HG02623 (cell line): ENCODE measurements around the gene PRKG2.
"Not testable (repeated sequence)": the region's sequence is repeated elsewhere in the genome, so short reads cannot be mapped to it uniquely, and the experiment has no call there.

Experiments
- ATAC-seq: cut with Tn5 transposase; IDR thresholded peaks from one replicate; pipeline ENCODE4 v1.9.1; 2021; ENCODE audit warnings: moderate library complexity; ENCODE audit not compliant: unreplicated experiment

Gene PRKG2, protein sequence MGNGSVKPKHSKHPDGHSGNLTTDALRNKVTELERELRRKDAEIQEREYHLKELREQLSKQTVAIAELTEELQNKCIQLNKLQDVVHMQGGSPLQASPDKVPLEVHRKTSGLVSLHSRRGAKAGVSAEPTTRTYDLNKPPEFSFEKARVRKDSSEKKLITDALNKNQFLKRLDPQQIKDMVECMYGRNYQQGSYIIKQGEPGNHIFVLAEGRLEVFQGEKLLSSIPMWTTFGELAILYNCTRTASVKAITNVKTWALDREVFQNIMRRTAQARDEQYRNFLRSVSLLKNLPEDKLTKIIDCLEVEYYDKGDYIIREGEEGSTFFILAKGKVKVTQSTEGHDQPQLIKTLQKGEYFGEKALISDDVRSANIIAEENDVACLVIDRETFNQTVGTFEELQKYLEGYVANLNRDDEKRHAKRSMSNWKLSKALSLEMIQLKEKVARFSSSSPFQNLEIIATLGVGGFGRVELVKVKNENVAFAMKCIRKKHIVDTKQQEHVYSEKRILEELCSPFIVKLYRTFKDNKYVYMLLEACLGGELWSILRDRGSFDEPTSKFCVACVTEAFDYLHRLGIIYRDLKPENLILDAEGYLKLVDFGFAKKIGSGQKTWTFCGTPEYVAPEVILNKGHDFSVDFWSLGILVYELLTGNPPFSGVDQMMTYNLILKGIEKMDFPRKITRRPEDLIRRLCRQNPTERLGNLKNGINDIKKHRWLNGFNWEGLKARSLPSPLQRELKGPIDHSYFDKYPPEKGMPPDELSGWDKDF

DNA sequence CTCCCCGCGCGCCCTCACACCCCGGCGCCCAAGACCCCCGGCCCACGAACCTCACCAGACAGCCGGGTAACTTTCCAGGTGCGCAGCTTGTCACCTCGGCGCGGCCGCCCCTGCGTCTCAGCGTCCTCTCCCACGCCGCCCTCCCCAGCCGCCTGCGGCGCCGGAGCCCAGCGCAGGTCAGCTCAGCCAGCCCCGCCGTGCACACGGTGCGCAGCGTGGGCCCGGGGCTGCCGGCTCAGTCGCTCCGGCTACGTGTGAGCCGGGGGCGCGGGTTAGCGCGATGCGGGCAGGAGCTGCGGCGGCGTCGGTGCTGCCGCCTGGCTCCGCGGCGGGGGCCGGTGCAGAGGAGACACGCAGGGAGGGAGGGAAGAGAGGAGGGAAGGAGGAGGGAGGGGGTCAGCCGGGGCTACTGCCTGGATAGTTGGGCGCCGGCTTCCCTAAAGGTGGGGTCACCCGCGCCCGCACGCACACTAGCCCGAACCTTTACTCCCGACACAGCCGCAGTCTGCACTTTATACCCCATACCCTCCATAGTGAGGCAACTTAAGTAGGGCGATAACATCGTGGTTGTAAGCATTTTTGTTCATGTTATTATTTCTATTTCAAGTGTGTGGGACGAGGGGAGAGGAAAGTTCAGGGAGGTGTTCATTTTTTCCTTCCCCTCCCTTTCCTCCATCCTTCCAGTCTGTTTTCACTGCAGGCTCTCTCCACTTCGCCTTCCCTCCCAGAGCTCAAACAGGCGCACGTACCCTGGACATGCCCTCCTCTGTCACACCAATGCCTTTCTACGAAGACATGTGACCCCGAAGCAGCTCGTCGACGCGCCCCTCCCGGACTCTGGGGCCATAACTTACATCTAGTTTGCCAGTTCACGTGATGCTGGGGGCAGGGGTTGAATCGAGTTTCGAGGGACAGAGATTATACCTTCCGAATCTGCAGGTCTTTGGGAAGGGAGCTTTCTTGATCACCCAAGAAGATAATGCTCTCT lies at the start of gene PRKG2:
Gene PRKG2, minus strand, starts transcription at position 342 of the 988 bp plus-strand sequence. CDS start 10,175 bp downstream, outside the sequence.
- no peak for ATAC-seq

DNA sequence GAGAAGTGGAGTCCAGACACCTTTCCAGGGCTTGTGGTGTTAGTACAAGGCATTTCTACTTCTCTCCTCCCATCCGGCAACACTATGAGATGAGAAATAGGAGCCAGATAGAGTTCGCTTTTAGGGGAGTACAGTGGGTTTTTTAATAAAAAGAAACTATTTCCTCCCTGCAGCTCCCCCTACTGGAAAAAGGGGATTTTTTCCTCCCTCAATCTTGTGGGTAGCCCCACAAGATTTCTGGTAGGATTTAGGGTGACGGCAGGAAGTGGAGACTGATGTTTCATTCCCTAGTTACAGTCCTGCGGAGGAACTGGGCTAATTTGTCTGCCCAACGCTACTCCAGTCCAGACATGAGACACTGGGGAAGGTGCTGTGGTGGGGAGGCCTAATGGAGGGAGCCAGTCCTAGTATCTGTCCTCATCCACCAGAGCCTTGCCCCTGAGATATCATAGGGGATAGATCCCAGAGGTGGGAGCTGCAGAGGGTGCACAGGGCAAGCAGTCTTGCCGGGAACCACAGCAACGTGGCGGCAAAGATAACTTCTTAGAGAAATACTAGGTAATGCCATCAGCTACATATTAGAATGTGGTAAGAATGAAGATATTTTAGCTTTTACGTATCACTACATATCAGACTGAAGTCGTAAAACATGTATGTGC lies 45.5 kb upstream of the PRKG2 start:
- ATAC-seq, result no peak

DNA sequence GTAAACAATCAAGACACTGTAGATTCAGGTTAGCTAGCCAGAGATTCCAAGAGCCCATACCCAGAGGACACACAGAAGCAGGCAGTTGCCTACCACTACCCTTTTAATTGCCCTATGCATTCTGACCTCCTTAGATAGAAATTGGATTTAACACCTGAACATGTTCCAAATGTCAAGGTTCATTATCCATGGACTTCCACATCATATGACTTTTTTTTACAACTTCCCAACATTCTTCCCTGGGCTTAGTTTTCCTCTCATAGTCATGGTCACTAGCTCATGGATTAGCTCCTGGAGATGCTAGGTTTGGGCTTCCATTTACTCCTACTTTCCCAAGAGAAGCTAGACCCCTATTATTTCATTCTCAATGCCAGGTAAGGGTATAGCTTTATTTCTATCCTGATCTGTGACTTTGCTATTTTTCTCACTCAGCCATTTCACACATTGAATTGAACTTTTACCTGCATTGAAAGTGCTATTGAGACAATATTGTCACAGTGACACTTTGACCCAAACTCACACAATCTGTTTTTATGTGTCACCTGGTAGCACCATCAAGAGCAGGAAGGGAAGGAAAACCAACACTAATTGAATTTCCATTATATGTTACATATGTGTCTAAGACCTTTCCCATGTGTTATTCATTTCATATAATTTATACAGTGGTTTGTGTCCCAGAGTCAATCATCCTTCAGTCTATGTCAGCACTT lies 44.0 kb upstream of the PRKG2 start:
- no peak for ATAC-seq

DNA sequence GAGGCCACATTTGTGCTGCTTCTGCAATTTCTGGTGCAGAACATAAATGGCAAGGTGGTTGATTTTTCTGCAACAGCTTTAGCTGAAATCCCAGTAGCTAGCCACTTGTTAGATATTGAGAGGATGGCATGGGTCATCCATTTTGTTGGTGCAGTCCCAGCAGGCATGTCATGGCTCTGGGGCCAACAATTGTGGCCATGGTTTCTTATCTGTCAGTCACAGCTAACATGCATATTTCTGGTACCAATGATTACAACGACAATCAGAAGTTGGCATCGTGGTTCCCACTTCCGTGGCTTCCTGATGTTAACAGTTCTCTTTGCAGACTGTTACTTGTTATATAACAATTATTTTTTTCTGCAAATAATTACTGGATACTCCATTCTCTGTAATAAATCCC lies 42.8 kb upstream of the PRKG2 start:
- ATAC-seq, result no peak

DNA sequence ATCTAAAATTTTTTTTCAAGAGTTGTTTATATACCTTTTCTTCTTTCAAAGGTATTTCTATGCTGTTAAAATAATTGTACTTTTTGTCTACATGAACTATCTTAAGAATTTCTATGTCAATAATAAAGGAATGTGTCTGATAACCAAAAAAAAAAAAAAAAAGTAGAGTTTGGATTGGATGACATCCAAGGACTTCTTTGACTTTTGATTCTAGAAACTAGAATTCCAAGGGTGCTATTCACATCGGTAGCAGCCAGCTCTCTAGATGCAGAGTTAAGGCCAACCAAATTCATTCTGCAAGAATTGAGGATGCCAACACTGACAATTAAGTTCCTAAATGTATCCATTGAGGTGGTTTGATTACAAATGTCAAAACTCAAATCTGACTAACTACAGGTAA lies 42.0 kb upstream of the PRKG2 start:
- no peak for ATAC-seq

DNA sequence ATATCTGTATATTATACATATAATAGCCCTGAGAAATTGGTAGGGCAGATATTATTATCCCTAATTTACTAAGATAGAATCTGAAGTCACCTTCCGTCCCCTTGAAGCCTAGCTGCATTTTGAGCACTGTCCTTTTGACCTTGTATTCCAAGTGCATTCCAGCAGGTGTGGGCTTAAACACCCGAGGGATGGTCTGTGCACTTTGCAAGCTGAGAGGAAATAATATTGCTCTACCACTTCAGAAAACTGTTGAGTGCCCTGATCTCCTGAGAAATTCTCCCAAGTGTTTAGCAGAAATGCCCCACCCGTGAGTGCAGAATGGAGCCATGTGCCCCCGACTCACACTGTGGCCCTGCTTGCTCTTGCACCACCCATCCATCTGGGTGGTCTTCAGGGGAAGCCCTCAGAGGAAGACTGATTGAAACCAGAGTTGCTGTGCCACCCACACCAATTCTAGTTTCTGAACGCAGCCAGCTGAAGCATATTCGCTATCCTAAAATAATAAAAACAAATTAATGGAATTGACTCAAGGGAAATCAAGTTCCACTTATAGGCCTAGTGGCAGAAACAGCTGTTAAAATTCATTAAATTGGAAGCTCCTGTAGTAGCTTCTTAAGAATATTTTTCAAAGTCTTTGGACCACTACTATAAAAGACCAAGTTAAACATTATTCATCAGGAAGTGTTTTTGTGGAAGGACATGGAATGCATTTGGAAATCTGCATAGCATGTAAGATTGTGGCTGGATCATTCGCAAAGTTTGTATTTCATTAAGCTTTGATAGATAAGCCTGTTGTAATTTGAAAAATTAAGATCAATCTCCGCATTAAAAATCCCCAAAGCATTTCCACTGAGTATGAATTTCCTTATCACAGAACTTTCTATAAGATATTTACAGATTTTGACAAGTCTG lies 41.3 kb upstream of the PRKG2 start:
- ATAC-seq, result no peak

DNA sequence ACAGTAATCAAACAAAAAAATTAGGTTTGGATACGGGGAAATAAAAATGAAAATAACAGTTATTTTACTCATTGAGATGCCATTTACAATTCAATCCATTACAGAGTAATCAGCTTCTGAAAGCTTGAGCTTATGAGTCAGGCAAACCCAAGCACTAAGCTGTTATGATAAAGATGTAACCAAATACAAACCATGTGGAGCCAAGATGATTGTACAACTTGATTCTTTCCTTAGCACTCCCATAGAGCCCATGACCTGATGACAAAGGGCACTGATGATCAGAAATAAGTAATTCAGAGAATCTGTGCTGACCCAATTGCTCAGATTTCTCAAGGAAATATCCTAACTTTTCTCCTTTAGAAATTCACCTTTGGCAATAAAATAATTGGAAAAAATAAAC lies 40.5 kb upstream of the PRKG2 start:
- ATAC-seq, result no peak

DNA sequence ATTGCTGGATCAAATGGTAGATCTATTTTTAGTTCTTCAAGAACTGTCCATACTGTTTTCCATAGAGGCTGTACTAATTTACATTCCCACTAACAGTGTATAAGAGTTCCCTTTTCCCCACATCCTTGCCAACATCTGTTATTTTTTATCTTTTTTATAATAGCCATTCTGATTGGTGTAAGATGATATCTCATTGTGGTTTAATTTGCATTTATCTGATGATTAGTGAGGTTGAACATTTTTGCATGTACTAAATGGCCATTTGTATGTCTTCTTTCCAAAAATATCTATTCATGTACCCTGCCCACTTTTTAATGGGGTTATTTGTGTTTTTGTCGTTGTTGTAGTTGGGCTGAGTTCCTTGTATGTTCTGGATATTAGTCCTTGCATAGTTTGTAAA lies 35.4 kb upstream of the PRKG2 start:
- no peak for ATAC-seq

DNA sequence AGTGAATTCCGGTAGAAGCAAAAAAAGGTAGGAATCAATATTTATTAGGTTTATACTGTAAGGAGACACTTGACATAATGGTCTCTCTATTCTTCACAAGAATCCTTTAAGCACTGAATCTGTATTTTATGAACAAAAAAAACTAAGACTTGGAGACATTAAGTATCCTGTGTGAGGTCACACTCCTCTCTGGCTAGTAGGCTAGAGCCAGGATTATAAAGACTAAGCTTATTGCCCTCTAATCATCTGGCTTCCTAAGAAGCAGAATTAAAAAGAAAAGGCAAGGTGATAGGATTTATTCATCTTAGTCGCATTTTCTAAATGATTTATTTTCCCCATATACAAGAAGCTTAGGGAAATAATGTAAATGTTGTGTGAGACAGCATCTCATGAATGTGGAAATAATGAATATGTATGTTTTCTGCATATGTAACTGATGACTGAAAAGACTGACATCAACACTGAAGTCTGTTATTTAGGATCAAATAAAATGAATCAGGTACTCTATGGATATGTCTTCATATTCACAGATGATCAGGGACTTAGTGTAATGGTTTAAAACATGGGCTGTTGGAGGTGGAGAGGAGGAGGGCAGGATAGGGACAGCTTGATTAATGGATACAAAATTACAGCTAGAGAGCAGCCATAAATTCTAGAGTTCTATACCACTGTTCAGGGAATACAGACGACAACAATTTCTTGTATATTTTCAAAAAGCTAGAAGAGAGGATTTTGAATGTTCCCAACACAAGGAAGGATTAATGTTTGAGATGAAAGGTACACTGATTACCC lies 30.4 kb upstream of the PRKG2 start:
- no peak for ATAC-seq

DNA sequence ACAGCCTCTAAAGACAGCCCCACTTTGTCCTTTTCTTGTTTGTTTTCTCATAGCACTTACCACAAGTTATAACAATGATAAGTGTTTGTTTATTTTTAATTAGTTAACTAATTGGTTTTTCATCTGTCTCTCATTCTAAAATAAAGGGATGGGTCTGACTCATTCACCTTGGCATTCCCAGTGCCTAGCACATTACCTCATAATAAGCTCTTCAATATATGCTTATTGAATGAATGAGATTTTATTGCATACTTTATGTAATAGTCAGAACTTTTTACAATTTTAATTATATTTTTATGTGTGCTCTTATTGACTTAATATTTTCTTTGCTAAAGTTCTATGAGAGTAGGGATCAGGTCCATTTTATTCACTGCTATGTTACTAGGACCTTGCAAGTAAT lies 22.8 kb upstream of the PRKG2 start:
- no peak for ATAC-seq

DNA sequence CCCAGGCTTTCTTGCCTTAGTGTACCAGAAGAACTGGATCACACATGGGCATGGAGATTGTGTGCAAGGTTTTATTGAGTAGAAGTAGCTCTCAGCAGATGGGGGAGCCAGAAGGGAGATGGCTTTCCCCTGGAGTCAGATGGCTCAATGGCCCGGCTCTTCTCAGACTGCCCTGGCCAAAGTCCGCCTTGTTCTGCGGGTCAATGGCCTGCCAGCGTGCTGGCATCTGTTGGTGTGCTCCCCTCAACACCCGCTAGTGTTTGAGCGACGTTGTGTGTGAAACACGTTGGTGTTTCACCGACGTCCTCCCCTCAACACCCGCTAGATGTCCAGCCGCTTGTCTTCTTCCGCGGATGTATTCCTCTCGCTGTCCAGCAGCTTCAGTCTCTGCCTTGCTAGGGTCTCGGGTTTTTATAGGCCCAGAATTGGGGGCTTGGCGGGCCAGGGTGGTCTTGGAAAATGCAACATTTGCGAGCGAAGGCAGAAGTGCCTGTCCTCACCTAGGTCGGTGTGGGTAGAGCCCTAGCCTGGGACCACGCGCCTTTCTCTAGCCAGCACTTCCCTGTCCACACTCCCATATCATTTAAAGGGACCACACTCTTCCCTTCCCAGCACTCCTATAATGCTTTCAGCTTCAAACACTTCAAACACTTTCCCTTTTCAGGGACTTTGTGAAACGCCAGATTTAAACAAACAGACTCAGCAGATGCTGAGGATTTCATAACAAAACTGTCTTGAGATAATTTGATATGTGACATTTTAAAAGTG lies 21.1 kb upstream of the PRKG2 start:
- ATAC-seq, result no peak

DNA sequence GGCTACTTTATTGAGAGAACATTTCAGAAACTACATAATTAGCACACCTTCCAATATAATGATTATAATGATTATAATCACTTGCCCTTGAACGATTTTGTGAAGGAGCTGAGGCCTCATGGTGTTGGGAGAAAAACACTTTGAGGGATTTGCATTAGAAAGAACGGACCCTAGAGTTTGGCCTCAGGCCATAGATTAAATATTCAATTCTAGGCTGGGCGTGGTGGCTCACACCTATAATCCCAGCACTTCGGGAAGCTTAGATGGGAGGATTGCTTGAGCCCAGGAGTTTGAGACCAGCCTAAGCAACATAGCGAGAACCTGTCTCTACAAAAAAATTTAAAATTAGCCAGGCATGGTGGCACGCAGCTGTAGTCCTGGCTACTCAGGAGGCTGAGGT lies 12.9 kb upstream of the PRKG2 start:
- ATAC-seq, result no peak

DNA sequence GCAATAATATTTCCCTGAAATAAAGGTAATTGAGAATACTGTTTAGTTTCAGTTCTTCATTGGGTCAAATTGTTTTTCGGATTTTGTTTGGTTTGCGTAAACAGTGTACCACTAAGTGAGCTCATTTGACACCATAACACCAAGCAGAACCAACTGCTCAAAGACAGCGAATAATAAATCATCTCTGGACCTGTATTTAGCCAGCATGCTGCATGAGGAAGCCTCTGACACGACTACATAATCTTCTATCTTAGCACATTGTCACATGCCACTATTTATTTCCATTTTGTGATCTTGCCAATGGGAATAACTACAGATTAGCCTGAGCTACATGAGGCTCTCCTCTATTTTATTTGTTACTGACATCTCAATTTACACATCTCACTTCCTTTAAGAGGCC lies 12.1 kb upstream of the PRKG2 start:
- no peak for ATAC-seq

DNA sequence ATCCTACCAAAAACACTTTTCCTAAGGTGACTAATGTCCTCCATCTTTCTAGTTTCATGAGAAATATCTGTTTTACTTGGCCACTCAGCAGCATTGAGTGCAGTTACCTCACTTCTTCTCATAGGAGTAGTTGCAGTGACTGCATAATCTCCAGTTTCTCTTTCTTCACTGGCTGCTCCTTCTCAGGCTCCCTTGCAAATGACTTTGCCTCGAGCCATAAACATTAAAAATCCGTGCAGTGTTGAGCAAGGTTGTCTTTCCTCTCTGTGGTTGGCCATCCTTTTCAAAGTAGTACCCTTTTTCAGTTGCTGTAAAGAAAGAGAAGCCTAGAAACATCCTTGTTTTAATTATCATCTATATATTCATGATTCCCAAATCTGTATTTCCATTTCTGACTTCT lies 10.2 kb upstream of the PRKG2 start:
- ATAC-seq, result no peak

DNA sequence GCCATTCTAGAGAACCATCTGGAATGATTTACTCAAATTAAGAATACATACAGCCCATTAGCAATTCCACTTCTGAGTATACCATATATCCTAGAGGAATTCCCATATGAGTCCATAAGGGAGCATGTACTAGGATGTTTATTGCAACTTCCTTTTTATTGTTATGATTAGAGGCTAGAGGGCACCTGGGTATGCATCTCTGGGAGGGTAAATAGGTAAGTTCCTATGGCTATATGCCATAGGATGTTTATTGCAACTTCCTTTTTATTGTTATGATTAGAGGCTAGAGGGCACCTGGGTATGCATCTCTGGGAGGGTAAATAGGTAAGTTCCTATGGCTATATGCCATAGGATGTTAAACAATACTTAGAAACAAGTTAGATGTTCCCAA lies 7.1 kb upstream of the PRKG2 start:
- ATAC-seq, result not testable (repeated sequence)

DNA sequence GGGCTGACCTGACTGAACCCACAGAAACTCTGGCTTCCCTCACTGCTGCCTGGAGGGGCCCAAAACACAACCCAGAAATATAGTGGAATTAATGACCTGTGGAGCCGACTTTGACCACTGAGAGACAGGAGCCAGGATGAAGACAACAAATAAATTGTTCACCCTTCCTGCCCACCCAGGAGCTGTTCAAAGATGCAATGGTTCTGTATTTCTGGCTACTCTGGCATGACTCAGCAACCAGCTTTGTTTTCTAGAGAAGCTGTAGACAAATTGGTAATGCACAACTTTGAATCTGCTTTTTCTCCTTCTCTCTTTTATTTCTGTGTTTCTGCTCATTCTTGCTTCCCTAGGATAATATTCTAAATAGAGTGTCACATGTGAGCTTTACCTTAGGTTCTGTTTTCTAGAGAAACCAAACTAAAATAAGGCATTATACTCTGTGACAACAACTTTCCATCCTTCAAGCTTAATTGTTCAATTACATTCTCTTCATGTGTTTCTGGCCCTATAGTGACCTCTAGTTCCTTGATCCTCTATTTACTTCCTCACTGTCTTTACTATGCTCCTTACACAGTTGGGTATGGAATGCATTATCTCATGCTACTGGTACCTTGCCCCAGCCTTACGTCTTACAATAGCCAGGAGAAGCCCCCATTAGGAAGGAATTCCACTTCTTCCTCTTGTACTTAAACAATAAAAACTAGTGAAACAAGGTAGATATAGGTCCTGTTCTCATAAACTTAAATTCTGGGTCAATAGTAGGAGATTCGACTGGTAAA lies 6.5 kb upstream of the PRKG2 start:
- ATAC-seq, result no peak

DNA sequence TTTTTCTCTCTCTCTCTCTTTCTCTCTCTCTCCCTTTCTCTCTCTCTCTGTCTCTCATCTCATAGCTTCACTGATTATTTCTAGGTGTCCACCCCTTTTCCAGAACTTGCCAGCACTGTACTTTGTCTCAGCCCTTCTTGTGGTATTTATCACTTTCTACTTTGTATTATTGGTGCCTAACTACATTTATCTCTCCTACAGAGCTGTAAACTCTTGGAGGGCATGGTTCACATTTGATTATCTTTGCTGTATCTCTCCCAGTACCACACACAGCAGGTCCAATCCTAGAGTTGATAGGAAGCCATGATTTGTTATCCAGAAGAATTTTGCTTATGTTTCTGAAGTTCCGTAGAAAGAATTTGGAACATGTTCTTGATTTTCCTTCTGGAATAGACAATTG lies 5.2 kb upstream of the PRKG2 start:
- no peak for ATAC-seq
